Fibroblast of the aortic adventitia (primary cell): ENCODE results near the gene UNC13B. TPM values are rescaled to one million over a fixed set of nuclear protein-coding genes. Genes with fewer than 3 reads are reported as not detected.

ENCODE experiments used
- DNase-seq: peaks from one replicate; pipeline ENCODE4 v3.0.0-alpha.2; 2010; ENCODE audit warnings: low read depth
- H3K4me3 ChIP-seq: 2 replicates; pipeline ENCODE4 v1.5.1; 2011; ENCODE audit warnings: low read depth, mild to moderate bottlenecking, control low read depth, low read length, moderate library complexity
- total RNA-seq: library from RNA; depleted of rRNA; stranded (reverse); fragments of >200 nt; gene quantifications from 2 replicates; pipeline ENCODE4 v1.2.3, GENCODE V29; 2012; ENCODE audit warnings: low replicate concordance
- TF ChIP-seq, protein P1 (sequence below): IDR thresholded peaks from 2 replicates; pipeline ENCODE4 v1.5.1; 2011; ENCODE audit warnings: mild to moderate bottlenecking, low read length, control low read depth, inconsistent platforms; ENCODE audit not compliant: insufficient read depth

Gene UNC13B
- total RNA-seq, 1 donor, result 32.6 TPM

DNA sequence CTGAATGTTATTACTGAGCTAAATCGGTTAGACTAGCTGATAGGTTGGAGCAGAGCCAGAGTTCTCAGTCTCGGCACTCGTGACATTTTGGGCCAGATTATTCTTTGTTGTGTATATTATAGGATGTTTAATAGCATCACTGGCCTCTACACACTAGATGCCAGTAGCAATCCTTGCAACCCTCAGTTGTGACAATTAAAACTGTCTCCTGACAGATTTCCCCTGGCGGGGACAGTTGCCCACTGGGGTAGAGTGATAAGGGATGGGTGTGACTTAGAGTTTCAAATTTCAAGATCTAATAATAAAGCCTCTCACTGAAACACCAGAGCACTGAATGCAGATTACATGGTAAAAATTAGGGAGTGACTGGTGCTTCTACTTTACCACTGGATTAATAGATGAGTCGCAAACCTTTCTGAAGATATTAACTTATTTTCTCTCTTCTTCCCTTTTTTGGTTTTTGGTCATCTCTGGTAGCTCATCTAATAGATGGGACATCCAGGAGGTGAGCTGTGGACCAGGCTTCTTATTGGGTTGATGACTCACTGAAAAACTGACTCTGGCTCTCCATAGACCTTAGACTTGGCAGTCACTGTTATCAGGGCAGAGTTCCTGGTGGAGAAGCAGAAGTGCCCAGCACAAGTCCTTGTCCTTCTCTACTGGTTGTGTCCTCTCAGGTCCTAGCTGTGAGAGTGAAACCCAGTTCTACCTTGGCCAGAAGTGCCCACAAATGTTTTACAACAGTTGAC lies 150.3 kb downstream of the UNC13B start:
- TF ChIP-seq, protein P1, sequence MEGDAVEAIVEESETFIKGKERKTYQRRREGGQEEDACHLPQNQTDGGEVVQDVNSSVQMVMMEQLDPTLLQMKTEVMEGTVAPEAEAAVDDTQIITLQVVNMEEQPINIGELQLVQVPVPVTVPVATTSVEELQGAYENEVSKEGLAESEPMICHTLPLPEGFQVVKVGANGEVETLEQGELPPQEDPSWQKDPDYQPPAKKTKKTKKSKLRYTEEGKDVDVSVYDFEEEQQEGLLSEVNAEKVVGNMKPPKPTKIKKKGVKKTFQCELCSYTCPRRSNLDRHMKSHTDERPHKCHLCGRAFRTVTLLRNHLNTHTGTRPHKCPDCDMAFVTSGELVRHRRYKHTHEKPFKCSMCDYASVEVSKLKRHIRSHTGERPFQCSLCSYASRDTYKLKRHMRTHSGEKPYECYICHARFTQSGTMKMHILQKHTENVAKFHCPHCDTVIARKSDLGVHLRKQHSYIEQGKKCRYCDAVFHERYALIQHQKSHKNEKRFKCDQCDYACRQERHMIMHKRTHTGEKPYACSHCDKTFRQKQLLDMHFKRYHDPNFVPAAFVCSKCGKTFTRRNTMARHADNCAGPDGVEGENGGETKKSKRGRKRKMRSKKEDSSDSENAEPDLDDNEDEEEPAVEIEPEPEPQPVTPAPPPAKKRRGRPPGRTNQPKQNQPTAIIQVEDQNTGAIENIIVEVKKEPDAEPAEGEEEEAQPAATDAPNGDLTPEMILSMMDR, result no peak
- DNase-seq, result peak; percentile 35
- H3K4me3 ChIP-seq, result no peak overlapping the region

- no peak overlapping the region for H3K4me3 ChIP-seq
- TF ChIP-seq, protein P1, result no peak
- peak; percentile 3 for DNase-seq
Observed at GRCh38 chr9:35313460-35313859, 151.7 kb downstream of the UNC13B start.

GRCh38 chr9:35313916-35314315 lies 152.1 kb downstream of the UNC13B start:
- TF ChIP-seq, protein P1, result no peak
- DNase-seq, result peak; percentile 35
- no peak overlapping the region for H3K4me3 ChIP-seq

DNA sequence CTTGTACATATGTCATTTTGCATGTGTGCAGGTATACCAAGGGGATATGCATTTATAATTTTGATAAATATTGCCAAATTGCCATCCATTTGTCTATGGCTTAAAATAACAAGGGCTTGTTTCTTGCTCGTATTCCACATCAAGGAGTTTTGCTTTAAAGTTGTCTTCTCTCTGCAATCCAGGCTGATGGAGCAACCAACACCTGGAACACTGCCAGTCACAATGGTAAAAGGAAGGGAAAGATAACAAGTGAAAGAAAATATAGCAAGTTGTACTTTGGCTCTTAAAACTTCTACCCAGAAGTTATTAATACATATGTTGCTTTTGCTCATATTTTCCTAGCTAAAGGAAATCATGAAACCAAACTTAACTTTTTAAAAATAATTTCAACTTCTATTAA lies 156.9 kb downstream of the UNC13B start:
- DNase-seq, result peak; percentile 47

GRCh38 chr9:35322075-35322885 lies 160.5 kb downstream of the UNC13B start:
- no peak for DNase-seq
- no peak overlapping the region for H3K4me3 ChIP-seq
- TF ChIP-seq, protein P1, result no peak

More for the DNA sequence above, 156.9 kb downstream of the UNC13B start:
- no peak overlapping the region for H3K4me3 ChIP-seq
- TF ChIP-seq, protein P1, result no peak

DNA sequence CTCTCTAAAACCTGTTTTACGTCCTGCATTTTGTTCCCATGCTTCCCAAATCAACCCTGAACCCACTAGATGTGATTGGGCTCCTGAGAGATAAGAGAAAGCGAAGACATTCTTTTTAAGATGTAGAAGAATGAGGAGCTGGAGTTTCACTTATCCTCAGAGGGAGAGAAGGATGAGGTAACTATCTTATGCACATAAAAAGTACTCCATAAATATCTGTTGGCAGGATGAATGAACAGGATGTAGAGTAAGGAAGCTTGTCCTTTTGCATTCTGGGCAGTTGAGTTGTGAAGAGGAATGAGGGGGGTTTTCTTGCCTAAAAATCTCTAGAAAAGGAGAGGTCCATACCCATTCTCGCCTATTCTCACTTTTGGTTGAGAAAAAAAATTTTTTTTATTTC lies 163.2 kb downstream of the UNC13B start:
- TF ChIP-seq, protein P1, result no peak
- H3K4me3 ChIP-seq, result no peak overlapping the region
- no peak for DNase-seq
